HG02973 (cell line): ENCODE measurements around the gene ITSN1.
"Not testable (repeated sequence)": the region's sequence is repeated elsewhere in the genome, so short reads cannot be mapped to it uniquely, and the experiment has no call there.

Source experiments
- ATAC-seq: cut with Tn5 transposase; IDR thresholded peaks from one replicate; pipeline ENCODE4 v1.9.1; 2021; ENCODE audit warnings: moderate library complexity; ENCODE audit not compliant: unreplicated experiment

ITSN1 gene

DNA sequence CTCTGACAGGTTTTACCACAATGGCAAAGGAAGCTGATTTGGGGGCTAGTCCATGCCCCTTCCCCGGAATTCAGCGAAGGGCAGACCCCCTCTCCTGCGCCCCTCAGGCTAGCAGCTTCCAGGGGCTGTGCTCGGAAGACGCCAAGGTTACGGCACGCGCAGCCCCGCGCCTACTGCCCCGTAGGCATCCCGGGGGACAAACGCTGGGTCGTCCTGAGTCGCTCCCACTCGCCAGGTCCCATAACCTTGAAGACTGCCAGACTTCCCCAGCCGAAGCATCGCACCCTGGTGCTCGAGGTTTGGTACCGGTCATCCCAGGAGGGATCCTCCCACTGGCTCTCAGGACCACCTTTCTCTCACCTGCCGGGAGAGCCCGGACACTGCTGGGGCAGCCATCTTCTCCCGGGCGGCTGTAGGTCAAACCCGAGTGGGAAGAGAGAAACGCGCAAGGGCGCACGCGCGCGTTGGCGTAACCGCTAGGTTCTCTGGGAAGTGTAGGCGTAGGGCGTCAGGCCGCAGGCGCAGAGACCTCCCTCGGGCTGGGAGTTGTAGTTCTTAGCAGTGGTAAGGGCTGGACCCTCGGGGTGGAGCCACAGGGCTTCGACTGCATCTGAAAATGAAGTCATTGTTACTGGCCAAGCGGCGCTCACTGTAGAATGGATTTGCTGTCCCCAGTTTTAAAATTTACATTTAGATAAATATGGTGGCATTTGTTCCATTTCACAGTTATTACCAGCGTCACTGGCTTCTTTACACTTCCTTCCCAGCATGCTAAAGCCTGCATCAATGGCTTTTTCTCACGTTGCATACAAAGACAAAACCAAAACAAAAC is 273.3 kb downstream of the ITSN1 start, which contains the start of gene ATP5PO:
Gene ATP5PO, minus strand, starts transcription at position 437 of the 832 bp plus-strand sequence. Its CDS starts 41 bp downstream, at position 396.
- ATAC-seq = peak; percentile 94

DNA sequence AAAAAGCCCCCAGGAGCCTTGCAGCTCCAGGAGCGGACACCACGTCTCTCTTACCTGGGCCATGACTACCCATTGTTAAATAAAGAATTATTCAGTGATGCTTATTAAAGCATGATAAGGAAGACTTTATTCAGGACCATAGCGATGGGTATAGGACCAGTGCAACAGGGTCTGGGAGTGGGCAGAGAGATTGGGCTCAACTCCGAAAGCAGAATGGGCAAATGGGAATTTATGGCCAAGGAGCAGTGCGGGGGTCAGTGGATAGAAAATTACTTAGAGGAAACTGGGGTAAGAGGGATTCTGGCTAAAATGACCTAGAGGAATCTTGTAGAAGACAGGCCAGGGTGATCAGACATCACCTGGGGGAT is 273.9 kb downstream of the ITSN1 start:
- ATAC-seq = peak; percentile 2

GRCh38 chr21:33917421-33917820 is 275.1 kb downstream of the ITSN1 start:
- ATAC-seq = no peak

GRCh38 chr21:33924079-33924765 is 281.9 kb downstream of the ITSN1 start:
- ATAC-seq = peak; percentile 74

- ATAC-seq = no peak
Observed at GRCh38 chr21:33924766-33925100, 282.4 kb downstream of the ITSN1 start.

GRCh38 chr21:33926248-33926647 is 283.9 kb downstream of the ITSN1 start:
- ATAC-seq = not testable (repeated sequence)

GRCh38 chr21:33931052-33931798 is 288.9 kb downstream of the ITSN1 start:
- ATAC-seq = not testable (repeated sequence)

GRCh38 chr21:33931799-33932390 is 289.6 kb downstream of the ITSN1 start:
- ATAC-seq = no peak

- no peak for ATAC-seq
Observed at GRCh38 chr21:33932731-33933130, 290.4 kb downstream of the ITSN1 start.

GRCh38 chr21:33936301-33937038 is 294.2 kb downstream of the ITSN1 start:
- ATAC-seq = no peak

DNA sequence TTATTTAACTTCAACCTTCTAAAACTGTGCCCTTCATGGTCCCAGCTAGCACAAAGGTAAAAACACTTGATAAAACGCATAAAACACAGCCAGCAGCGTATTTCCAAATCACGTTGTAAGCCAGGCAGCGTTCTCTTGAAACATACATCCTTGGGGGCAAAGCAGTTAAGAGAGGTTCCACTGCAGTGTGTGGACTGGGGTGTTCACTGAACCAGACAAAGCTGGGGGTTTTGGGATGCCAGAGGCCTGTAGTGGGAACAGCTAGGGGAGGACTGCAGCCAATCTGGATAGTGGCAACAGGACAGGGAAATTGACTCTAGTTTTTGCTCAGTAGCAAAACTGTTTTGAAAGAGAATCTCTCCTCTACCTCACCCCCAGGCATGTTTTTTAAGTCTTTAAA is 294.8 kb downstream of the ITSN1 start:
- ATAC-seq = no peak

DNA sequence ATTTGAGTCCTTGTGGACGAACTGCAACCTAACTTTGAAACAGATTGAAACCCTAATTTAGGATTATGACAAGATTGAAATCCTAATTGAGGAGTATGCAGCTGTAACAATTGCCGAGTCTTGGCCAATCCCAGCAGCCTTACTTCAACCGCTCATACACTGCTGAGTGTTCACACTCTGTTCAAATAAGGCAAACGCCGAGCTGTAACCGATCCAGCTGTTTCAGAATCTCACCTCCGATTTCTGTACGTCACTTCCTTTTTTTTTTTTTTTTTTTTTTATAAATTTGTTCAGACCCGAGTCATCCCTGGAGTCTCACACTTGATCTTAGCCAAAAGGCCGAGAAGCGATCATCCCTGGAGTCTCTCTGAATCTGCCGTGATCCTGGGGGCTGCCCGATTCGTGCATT is 295.6 kb downstream of the ITSN1 start:
- ATAC-seq = no peak

GRCh38 chr21:33938381-33938780 is 296.1 kb downstream of the ITSN1 start:
- ATAC-seq = no peak

DNA sequence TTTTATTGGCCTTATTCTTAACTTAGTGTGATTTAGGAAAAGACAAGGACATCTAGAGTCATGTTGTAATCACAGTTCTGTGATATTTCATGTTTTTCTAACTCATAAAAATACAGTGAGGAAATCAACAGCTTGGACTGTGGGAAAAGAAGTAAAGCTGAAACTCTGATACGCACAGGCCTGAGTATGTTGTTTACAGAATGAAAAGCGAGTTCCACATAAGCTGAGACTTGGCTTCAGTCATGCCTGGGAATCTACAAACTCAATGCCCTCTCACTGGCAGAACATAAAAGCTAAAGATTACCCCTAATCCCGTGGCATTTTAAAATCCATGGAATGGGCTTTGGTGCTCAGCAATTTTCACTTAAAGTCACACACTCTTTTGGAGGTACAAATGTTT is 296.9 kb downstream of the ITSN1 start:
- no peak for ATAC-seq

GRCh38 chr21:33940164-33940880 is 298.0 kb downstream of the ITSN1 start:
- ATAC-seq = no peak

- ATAC-seq = no peak
Observed at GRCh38 chr21:33940881-33941245, 298.6 kb downstream of the ITSN1 start.

DNA sequence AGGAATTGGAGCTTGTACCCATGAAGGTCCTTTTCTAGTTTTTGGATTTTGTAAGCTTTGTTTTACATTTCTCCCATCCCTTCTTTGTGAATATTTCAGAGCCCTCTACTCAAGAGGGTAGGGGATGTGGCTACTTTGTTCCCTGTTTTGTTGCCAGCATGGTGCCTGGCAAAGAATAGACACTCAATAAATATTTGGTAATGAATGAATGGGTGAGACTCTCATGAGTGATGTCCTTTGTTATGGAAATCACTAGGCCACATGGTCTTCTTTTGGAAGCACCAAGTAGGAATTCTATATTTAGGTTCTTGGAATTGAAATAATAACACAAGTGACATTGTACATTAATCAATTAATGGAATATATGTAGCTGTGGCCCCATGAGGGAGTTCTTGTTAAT is 300.1 kb downstream of the ITSN1 start:
- ATAC-seq = no peak

DNA sequence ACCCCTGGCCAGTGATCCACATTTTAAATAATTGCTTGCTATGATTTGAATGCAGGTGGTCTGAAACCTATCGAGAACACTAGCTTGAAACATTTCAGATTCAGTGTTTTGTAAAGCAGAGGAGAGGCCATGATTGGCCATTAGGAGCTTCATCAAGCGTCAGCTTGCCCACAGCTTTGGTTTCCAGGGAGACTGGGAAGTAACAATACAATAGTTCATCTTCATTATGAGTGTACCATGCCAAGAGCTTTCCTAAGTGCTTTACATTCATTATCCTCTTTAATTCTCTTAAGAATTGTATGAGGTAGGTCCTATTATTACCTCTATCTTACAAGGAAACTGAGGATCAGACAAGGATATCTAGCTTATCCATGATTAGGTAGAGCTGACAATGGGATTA is 301.0 kb downstream of the ITSN1 start:
- ATAC-seq = no peak

- ATAC-seq = no peak
Observed at GRCh38 chr21:33944185-33944763, 302.0 kb downstream of the ITSN1 start.
